HG03354 (cell line): ENCODE results near the gene NAMPT.
"Not testable (repeated sequence)": the region's sequence is repeated elsewhere in the genome, so short reads cannot be mapped to it uniquely, and the experiment has no call there.

Experiments used
- ATAC-seq: cut with Tn5 transposase; IDR thresholded peaks from one replicate; pipeline ENCODE4 v1.9.1; 2021; ENCODE audit warnings: mild to moderate bottlenecking; ENCODE audit not compliant: unreplicated experiment, poor library complexity, severe bottlenecking

NAMPT gene

GRCh38 chr7:106284714-106285050, at the start of gene NAMPT:
Gene NAMPT (minus strand): TSS chr7:106284983. CDS start chr7:106284884, 99 bp downstream.
- no peak for ATAC-seq

DNA sequence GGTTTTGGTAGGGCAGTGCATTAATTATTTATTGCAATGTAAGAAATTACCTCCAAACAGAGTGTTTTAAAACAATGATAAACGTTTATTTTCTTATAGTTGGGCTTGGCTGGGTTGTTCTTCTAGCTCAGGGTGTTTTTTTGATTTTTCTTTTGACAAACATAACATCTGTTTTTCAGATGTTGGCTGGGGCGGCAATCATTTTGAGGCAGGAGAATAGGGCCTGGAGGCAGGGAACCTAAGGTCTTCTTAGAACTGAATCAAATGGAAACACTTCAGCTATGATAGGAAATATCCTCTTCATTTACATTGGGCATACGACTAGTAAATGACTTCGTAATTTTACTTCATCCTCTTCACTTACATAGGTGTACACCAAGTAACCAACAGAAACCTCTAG, 47.4 kb upstream of the NAMPT start:
- ATAC-seq, result no peak

DNA sequence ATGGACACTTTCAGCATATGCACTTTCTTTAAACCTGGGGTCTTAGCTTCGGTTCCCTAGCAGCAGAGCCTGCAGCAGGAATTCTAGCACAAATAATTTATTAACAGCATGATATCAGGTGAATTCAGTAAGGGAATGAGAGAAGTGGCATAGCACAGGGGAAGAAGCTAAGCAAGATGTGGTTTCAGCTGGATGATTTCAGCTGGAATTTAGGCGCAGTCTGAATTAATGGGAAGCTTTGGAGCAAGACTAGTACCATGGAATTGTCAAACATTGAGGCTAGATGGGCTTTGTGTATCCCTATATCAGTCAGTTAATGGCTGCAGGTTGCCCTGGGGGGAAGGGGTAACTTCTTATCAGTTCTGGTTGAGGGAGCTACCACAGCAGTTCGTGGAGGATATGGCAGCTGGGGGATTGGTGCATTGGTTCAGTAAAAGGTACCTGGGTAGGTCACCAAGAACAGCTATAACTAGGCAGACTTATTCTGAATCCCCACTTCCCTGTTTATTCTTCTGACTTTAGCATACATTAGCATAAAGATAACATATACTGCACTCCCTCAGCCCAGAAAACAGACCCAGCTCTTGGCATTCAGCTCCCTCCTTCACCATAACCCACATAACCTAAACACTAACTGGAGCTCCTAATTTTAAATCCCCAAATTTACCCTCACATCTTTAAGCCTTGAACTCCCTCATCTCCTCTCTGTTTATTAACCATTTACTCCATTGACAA, 46.8 kb upstream of the NAMPT start:
- ATAC-seq, result no peak

GRCh38 chr7:106329971-106330733, 45.4 kb upstream of the NAMPT start:
- ATAC-seq, result no peak

DNA sequence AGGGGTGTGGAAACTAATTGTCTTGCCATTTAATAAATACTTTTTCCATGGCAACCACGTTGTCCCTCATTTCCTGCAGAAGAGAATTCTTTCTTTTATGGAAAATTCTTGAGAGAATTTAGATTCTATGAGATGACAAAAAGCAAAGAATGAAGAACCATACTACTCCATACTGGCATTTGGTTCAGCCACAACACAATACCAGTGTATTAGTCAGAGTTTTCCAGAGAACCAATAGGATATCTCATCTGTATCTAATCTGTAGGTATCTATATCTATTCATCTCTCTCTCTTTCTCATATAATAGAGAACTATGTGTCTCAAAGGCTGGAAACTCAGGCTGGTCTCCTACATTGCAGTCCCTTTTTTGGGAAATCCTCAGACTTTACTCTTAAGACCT, 44.6 kb upstream of the NAMPT start:
- ATAC-seq, result no peak

DNA sequence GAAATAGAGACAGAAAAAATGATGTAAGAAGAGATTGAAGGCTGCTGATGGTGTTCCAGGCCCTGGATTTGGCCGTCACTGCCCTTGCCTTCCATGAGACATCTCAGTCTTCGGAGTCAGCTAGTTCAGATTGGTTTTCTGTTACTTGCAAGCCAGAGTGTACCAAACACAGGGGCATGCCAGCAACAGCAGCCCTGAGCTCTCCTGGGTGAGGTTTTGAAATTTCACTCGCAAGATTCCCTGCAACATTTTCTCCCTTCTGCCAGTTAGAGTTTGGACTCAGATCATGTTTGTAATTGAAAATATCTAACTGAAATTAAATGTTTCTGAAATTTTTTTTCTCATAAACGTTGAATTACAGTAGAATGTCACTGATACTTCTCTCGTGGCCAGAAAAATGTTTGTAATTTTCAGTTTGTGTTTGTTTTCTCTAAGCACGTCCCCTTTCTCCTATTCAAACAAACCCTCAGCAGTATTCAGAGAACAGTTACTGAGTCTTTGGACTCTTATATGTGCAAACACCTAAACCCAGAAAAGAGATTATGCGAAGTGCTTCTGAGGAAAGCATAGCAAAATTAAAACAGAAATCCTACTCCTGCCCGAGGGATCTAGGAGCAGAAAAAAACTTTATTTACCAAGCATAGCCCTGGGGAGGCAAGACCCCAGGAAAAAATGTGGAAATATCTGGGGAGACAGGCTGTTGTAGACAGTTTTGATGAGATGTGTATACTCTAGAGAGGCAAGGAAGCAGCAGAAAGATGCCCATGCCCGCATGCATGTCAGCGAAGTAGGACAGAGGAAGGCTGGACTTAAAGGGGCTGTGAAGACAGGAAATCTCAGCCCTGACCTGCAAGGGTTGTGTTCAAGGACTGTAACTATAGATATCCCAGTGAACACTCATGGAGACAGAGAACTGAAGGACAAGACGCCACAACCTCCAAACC, 43.0 kb upstream of the NAMPT start:
- no peak for ATAC-seq

- ATAC-seq, result no peak
These were observed 42.1 kb upstream of the NAMPT start for GRCh38 chr7:106326594-106327537.

DNA sequence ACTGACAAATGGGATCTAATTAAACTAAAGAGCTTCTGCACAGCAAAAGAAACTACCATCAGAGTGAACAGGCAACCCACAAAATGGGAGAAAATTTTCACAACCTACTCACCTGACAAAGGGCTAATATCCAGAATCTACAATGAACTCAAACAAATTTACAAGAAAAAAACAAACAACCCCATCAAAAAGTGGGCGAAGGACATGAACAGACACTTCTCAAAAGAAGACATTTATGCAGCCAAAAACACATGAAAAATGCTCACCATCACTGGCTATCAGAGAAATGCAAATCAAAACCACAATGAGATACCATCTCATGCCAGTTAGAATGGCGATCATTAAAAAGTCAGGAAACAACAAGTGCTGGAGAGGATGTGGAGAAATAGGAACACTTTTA, 39.7 kb upstream of the NAMPT start:
- ATAC-seq, result not testable (repeated sequence)

DNA sequence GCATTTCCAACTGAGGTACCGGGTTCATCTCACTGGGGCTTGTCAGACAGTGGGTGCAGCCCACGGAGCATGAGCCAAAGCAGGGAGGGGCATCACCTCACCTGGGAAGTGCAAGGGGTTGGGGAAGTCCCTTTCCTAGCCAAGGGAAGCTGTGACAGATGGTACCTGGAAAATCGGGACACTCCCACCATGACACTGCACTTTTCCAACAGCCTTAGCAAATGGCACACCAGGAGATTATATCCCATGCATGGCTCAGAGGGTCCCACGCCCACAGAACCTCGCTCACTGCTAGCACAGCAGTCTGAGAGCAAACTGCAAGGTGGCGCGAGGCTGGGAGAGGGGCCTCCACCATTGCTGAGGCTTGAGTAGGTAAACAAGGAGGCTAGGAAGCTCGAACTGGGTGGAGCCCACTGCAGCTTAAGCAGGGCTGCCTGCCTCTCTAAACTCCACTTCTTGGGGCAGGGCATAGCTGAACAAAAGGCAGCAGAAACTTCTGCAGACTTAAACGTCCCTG, 35.5 kb upstream of the NAMPT start:
- ATAC-seq, result not testable (repeated sequence)

DNA sequence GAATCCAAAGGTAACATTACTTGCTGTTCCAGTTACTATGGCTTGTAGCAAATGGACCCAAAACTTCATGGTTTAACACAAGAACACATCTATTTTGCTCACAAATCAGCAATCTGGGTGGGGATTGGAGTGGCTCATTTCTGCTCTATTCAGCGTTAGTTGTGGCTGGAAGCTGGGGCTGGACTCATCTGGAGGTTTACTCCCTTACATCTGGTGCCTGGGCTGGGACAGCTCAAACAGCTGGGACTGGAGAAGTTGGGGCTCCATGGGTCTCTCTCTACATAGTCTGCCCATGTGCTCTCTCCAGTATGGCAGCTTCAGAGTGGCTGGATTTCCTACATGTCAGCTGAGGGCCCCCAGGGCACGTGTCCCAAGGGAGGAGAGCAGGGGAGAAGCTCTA, 33.7 kb upstream of the NAMPT start:
- no peak for ATAC-seq

GRCh38 chr7:106317971-106318370, 33.2 kb upstream of the NAMPT start:
- ATAC-seq, result no peak

GRCh38 chr7:106316947-106317346, 32.2 kb upstream of the NAMPT start:
- no peak for ATAC-seq

DNA sequence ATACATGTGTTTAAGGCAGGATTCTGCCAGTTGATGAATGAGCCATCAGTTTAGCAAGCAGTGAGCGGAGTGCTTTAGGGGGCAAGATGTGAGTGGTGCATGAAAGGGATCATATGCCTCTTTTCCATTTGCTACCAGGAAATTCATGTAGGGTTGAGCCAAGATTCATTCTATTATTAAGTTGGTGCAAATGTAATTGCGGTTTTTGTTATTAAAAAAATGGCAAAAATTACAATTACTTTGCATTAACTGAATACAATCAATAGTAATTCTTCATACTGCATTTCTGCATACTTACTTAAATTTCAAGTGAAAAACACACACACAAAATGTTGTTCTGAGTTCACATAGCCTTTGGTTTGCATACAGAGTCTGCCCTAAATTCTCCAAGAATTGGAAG, 30.1 kb upstream of the NAMPT start:
- no peak for ATAC-seq

GRCh38 chr7:106313966-106314365, 29.2 kb upstream of the NAMPT start:
- ATAC-seq, result no peak

- no peak for ATAC-seq
These were observed 28.7 kb upstream of the NAMPT start for GRCh38 chr7:106313456-106313901.

DNA sequence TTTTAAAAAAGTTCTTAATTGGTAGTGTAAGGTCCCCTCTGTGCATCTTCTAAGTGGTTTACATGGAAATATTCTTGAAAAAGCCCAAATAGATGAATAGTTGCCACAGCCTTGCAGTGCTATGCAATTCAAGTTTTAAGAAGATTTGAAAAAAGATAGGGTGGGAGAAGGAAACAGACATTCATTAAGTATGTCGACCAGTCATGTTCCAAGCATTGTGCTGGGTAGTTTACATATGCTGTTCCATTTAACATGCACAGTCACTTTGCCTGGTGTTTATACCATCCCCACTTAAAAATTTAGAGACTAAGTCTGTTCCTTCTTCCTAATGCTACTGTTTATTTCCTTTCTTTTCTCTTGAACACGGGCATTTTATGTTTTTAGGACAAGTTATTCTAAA, 28.1 kb upstream of the NAMPT start:
- no peak for ATAC-seq

DNA sequence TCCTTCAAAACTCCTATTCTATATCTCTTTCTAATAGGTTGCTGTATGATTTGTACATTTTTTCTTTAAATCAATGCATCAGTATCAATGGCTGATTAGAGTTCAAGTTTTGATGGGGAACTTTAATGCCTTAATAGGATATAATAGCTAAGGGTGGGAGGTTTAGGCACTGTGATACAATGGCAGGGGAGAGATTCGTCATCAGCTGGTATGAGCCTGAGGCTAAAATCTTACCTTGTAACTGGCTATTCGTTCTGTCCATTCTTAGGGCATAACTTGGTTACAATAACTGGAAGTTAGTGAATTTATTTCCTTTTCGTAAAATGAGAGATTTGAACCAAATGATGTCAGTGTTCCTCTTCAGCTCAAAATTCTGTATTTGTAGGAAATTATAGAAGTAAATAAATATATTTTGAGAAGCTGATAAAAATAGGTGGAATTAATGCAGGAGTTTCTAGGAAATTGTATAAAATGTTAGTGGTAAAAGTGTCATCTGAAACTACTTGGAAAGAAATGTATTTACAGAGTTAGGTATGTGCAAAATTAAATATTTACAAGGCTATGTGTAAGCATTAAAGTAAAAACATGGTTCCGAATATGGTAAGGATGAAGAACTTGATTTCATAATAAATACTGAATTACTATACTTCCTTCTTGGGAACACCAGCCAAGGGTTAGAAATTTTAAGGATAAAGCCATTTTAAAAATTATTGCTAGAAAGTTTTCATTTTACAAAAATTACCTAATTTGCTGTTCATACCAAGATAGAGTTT, 27.5 kb upstream of the NAMPT start:
- ATAC-seq, result no peak

GRCh38 chr7:106309362-106309761, 24.6 kb upstream of the NAMPT start:
- ATAC-seq, result no peak
